NCI-H1930 (cell line): ENCODE data around the gene SEPTIN3.

Source experiments
- DNase-seq, 2 experiments: peaks; one replicate each; lab custom pipeline; 2025; lab: John Stamatoyannopoulos, UW

The SEPTIN3 gene

DNA sequence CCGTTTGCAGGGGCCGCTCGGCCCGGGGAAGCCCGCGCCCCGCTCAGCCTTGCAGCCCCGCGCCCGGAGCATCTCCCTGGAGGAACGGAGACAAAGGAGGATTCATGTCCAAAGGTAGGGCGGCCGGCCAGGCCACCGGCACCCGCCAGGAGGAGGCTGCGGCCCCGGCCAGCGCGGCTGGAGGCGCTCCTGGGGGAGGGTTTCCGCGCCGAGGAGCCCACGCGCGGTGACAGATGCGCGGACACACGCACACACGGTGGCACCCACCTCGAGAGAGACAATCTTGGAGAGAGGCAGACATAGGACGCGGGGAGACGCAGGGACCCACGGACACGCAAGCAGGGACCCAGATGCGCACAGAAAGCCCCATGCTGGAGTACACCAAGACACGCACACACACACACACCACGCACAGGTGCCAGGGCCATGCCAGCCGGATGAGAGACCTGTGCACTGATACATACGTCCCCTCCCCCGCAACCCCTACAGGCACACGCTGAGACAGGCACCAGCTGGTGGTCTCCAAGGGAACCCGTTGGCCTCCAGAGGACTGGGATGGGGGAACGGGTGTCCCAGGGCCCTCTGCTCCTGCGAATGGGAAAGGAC, 7.8 kb downstream of the SEPTIN3 start:
- no peak for DNase-seq

- no peak for DNase-seq
Observed at GRCh38 chr22:41978732-41979131, 9.5 kb downstream of the SEPTIN3 start.

DNA sequence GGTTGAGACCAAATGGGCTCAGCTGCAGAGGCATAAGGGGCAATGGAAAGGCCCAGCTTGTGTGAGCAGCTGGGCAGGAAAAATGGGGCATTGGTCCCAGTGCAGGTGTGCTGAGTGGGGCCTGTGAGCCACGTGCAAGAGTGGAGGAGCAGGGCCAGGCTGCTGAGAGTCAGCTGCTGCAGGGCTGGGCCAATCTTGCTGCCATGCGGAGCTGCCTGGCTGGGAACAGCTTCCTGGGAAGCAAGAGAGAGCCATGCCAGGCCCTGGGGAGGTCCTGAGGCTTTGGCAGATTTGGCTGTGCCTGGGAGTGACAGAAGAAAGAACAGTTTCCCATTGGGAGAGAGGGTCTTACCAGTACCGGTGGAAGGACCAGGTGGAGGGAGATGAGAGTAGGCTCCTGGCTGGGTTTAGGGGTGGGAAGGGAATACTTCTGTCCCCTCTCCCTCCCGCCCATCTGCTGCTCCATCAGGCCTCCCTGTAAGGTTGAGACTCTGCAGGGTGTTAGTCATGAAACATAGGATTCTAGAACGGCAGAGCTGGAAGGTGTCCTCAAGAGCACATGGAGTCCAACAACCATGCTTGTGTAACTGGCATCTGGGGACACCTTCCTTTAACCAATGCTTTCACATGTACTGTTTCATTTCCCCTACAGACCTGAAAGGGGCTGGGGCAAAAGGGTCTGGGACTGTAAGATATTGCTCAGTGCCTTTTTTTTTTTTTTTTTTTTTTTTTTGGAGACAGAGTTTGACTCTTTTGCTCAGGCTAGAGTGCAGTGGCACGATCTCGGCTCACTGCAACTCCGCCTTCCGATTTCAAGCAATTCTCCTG, 10.4 kb downstream of the SEPTIN3 start:
- DNase-seq, result no peak

DNA sequence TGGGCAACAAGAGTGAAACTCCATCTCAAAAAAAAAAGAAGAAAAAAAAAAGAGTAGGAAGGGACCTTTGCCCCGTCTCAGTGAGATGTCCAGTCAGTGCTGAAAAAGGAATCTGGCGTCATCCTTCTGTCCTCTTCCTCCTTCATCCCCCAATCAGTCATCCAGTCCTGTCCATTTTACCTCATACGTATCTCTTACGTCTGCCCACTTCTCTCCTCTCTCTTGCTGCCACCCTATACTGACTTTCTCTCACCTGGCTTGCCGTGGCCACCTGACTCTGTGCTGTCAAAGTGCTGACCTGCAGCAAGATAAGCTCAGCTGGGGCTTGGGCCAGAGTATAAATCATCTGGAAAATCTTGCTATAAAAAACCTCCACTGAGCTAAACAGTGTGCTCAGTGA, 13.6 kb downstream of the SEPTIN3 start:
- DNase-seq, result no peak

- no peak for DNase-seq
Observed at GRCh38 chr22:41983513-41984405, 14.5 kb downstream of the SEPTIN3 start.

DNA sequence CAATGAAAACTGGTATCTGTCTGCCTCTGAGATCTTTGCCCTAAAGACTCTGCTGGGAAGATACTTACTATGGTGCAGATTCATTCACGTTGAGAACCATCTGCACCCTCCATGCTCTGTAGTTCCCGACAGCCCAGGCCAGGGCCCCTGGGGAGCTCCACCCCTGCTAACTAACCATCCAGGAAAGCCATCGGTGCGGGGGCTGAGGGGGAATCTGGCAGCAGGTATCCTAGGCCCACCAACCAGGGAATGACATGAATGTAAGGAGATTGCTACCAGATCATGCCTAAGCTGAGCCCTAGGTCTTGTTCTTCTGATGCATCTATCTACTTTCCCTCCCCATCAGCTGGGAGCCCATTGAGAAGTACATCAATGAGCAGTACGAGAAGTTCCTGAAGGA, 18.0 kb downstream of the SEPTIN3 start:
- no peak for DNase-seq

- DNase-seq, result no peak
Observed at GRCh38 chr22:41989246-41989645, 20.0 kb downstream of the SEPTIN3 start.

DNA sequence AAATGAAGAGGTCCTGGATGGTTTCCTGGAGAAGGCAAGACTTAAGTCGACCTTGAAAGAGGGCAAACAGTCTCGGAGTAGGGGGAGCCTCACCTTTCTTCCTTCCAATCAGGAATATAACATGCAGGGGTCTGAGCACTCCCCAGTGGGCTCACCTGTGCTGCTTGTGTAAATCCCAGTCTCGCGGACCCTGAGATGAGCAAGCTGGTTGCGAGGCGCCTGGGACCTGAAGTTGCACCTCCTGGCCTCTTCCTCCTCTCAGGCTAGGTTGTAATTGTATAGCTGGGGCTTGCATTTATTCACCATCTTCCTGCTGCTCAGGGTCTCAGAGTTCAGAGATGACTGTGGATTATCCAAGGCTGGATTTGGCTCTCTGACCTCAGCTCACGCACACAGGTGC, 21.9 kb downstream of the SEPTIN3 start:
- DNase-seq, result no peak

- DNase-seq, result no peak
Observed at GRCh38 chr22:41992496-41992895, 23.3 kb downstream of the SEPTIN3 start.

DNA sequence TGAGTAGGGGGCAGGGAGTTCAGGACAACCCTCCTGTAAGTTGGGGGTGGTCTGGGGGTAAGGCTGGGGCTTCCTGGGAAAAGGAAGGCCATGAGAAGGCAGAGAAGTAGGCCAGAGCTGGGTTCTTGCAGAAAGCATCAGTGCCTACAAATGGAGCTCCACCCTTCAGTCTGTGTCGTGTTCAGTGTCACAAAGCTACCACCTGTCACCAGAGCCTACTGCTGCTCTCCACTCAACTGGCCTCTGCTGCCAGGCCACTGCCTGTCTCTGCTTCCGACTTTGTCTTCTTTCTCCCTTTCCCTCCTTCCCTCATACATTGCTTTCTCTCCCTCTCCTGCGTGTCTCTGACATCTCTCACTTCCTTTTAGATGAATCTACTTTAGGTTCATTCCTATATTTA, 26.0 kb downstream of the SEPTIN3 start:
- DNase-seq, result no peak

DNA sequence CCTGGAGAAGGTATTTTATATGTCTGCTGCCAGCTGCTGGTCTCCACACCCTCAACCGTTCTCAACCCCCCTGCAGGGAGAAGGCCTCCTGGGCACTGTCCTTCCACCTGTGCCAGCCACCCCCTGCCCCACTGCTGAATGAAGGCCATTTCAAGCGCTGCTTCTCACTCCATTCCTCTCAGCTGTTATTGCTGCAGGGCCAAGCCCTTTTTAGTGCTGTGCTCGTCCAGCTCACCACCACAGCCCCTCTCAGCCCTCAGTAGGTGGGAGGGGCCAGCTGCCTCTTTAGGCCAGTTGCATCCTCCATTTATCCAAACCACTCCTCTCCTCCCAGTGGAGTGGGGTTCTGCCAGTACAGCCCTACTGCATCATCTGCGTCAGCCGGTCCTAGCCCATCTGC, 27.6 kb downstream of the SEPTIN3 start:
- no peak for DNase-seq

- DNase-seq, result peak; percentile 29 to 50
Observed at GRCh38 chr22:41998361-41999261, 29.4 kb downstream of the SEPTIN3 start, which contains the start of gene WBP2NL. TSS of gene WBP2NL (plus strand) at chr22:41998788. CDS start at chr22:41998819, 31 bp downstream.

DNA sequence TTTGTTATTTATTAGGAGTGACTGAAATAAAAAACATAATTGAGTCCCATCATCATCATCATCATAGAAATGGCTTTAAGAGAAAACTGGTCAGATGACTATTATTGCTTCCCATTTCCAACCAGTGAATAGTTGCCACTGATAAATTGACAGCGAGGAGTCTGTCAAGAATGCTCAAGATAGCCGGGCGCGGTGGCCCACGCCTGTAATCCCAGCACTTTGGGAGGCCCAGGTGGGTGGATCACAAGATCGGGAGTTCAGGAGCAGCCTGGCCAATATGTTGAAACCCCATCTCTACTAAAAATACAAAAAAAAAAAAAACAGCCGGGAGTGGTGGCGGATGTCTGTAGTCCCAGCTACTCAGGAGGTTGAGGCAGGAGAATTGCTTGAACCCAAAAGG, 31.2 kb downstream of the SEPTIN3 start:
- DNase-seq, result no peak

DNA sequence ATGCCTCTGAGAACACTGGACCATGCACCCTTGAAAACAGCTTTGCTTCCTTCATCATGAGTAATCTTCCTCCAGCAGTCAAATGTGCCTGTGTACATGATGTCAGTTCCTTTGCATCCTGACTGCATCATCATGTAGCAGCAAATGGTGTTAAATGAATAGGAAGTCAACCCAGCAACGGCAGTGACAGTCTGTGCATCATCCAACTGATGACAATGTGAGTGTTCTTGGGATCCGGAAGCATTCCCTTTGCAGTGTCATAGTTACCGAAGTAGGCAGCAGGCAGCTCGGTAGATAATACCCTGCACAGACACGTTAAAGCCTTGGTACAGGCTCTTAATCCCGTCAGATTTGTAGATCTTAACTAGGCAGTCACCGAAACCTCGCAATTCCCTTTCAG, 31.9 kb downstream of the SEPTIN3 start:
- DNase-seq, result no peak

- no peak for DNase-seq
Observed at GRCh38 chr22:42001706-42002105, 32.5 kb downstream of the SEPTIN3 start.

DNA sequence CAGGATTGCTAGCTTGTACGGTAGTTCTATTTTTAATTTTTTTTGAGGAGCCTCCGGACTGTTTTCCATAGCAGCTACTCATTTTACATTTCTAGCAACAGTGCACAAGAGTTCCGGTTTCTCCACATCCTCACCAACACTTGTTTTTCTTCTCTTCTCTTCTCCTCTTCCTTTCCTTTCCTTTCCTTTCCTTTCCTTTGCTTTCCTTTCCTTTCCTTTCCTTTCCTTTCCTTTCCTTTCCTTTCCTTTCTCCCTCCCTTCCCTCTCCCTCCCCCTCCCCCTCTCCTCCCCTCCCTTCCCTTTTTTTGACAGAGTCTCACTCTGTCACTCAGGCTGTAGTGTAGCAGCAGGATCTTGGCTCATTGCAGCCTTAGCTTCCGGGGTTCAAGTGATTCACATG, 38.7 kb downstream of the SEPTIN3 start:
- no peak for DNase-seq

- DNase-seq, result no peak
Observed at GRCh38 chr22:42010778-42011177, 41.5 kb downstream of the SEPTIN3 start.

GRCh38 chr22:42013385-42013784, 44.1 kb downstream of the SEPTIN3 start:
- DNase-seq, result no peak

DNA sequence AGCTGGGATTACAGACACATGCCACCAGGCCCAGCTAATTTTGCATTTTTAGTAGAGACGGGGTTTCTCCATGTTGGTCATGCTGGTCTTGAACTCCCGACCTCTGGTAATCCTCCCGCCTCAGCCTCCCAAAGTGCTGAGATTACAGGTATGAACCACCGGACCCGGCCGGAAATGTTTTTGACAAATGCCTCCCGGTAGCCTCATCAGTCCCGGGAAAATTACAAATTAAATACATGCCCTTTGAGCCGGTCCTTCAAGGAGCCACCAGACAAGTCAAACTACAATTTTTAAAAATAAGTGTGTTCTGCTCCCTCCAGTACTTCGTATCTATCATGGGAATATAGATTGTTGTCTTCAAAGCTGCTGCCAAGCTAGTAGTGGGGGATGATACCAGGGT, 46.9 kb downstream of the SEPTIN3 start:
- DNase-seq, result no peak

- no peak for DNase-seq
Observed at GRCh38 chr22:42018224-42018623, 49.0 kb downstream of the SEPTIN3 start.
